Vagina (tissue), 2 donors: ENCODE data around the gene CSNK1D. TPM values are rescaled to one million over a fixed set of nuclear protein-coding genes. Genes with fewer than 3 reads are reported as not detected.

Experiments used
- DNase-seq, 2 donors: peaks; one replicate each; pipeline ENCODE4 v3.0.0-alpha.2; 2017; ENCODE audit errors: extremely low spot score in 2 of 2
- H3K27ac ChIP-seq: fragments of 200-600 bp; sonication (generic); one replicate; pipeline ENCODE4 v1.5.1; 2019
- H3K27me3 ChIP-seq: fragments of 200-600 bp; sonication (generic); one replicate; pipeline ENCODE4 v1.5.1; 2019
- H3K36me3 ChIP-seq, 2 donors: fragments of 200-600 bp; sonication (generic); one replicate each; pipeline ENCODE4 v1.5.1; 2017 to 2019
- H3K4me1 ChIP-seq: fragments of 200-600 bp; sonication (generic); one replicate; pipeline ENCODE4 v1.5.1; 2019
- H3K4me3 ChIP-seq, 2 donors: fragments of 200-600 bp; sonication (generic); 1 replicate in 1 of 2; 2 replicates in 1 of 2; pipeline ENCODE4 v1.5.1; 2016 to 2019
- H3K9me3 ChIP-seq: fragments of 200-600 bp; sonication (generic); one replicate; pipeline ENCODE4 v1.5.1; 2019
- CTCF ChIP-seq, 3 experiments: fragments of 450-650 bp in 2 of 3; fragments of 200-600 bp in 1 of 3; sonication (generic) in 1 of 3; IDR thresholded peaks; one replicate each; pipeline ENCODE4 v1.5.1; 2017 to 2019; ENCODE audit warnings: antibody characterized with exemption in 3 of 3, mild to moderate bottlenecking in 2 of 3, moderate library complexity in 2 of 3
- POLR2A ChIP-seq, 2 donors: fragments of 450-650 bp; IDR thresholded peaks; one replicate each; pipeline ENCODE4 v1.6.1; 2017; ENCODE audit warnings: antibody characterized with exemption in 2 of 2, mild to moderate bottlenecking in 2 of 2, moderate library complexity in 2 of 2
- POLR2AphosphoS5 ChIP-seq, 2 donors: sonication (generic); formaldehyde crosslinking; IDR thresholded peaks; one replicate each; pipeline ENCODE4 v1.9.0; 2017; ENCODE audit warnings: antibody characterized with exemption in 2 of 2, mild to moderate bottlenecking in 2 of 2, low read depth in 1 of 2; ENCODE audit not compliant: insufficient read depth in 1 of 2
- intact Hi-C: fragments of 100-400 bp; cut with DNase I; formaldehyde crosslinking; loops from one replicate; pipeline ENCODE4 v1.15.1; 2023
- total RNA-seq: library from RNA; depleted of rRNA; stranded (reverse); fragments of >200 nt; gene quantifications from one replicate; pipeline ENCODE4 v1.2.3, GENCODE V29; 2016

Gene CSNK1D
- total RNA-seq, 1 donor from 2014 or later: 67.8 TPM

GRCh38 chr17:82221341-82221902 is 52.1 kb downstream of the CSNK1D start:
- H3K27me3 ChIP-seq: no peaks in the 10 kb centered on the region
- H3K27ac ChIP-seq: no peak overlapping the region
- no peak for TF ChIP-seq POLR2AphosphoS5 (IDR thresholded peaks at IDR 0.05; ENCODE audit: insufficient read depth in 1 of 2, low read depth in 1 of 2)
- TF ChIP-seq CTCF (IDR thresholded peaks at IDR 0.05): no peak
- no peak for TF ChIP-seq POLR2A (IDR thresholded peaks at IDR 0.05)
- H3K4me3 ChIP-seq: no peak overlapping the region
- peaks cover 14% of the 10 kb centered on the region for H3K4me1 ChIP-seq
- intact Hi-C loops: no loop called here
- H3K9me3 ChIP-seq: no peaks in the 10 kb centered on the region
- no peak for DNase-seq
- no peaks in the 10 kb centered on the region for H3K36me3 ChIP-seq

DNA sequence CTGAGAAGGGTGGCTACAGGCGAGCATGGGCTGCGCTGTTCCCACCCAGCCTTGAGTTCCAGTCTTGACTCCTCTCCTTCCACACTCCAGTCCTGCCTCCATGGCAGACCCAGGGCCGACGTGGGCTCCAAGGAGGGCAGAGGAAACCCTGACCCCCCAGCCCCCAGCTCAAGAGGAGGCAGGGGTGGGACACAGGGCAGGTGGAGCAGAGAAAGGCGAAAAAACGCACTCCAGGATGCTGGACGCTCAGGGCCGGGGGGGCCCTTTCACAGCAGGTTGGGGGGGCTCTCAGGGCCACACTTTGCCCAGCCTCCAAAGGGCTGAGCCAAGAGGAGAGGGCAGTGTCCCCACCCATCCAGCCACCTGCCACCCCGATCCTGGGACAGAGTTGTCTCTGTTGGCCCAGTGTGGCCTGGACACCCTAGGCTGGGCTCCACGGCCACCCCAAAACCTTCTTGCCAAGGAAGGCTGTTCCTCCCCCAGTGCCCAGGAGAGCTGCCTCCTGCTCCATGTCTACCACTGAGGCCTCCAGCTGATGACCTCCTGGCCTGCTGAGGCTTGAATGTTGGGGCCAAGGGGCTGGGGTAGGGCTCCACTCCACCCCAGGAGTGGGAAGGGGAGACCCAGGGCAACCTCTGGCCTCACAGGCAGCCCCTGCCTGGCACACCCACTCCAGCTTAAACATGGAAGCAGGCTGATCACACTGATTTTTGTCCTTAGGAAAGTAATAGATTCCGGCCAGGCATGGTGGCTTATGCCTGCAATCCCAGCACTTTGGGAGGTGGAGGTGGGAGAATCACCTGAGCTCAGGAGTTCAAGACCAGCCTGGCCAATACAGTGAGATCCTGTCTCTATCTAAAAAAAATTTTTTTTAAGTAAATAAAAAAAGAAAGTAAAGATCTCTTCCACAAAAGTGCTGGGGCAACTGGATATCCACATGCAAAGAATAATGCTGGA is 53.5 kb downstream of the CSNK1D start:
- no peaks in the 10 kb centered on the region for H3K36me3 ChIP-seq
- H3K27ac ChIP-seq: no peak overlapping the region
- no peak for DNase-seq
- no peak overlapping the region for H3K4me3 ChIP-seq
- TF ChIP-seq CTCF (IDR thresholded peaks at IDR 0.05) (no peak), POLR2AphosphoS5 (IDR thresholded peaks at IDR 0.05; ENCODE audit: insufficient read depth in 1 of 2, low read depth in 1 of 2) (no peak), POLR2A (IDR thresholded peaks at IDR 0.05) (no peak)
- no peaks in the 10 kb centered on the region for H3K27me3 ChIP-seq
- intact Hi-C loops: no loop called here
- H3K4me1 ChIP-seq: peaks cover 28% of the 10 kb centered on the region
- no peaks in the 10 kb centered on the region for H3K9me3 ChIP-seq

DNA sequence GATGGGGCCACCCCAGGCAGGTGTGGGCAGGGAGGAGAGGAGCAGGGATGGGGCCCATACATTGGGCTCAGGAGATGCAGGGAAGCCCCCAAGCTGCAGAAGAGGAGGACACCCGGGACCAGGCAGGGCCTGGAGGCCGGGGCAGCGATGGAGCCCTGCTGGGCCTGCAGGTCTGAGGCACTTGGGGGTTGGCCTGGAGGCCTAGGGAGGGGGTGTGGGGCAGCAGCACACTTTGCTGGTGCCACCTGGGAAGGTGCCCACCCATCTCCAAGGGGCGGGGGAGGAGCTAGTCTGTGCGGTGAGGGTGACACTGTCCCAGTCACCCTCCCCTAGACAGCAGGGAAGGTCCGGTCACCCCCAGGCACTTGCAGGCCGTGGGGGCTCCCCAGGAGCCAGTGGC is 54.4 kb downstream of the CSNK1D start:
- TF ChIP-seq POLR2AphosphoS5 (IDR thresholded peaks at IDR 0.05; ENCODE audit: insufficient read depth in 1 of 2, low read depth in 1 of 2): no peak
- TF ChIP-seq POLR2A (IDR thresholded peaks at IDR 0.05): no peak
- no peak for TF ChIP-seq CTCF (IDR thresholded peaks at IDR 0.05)
- intact Hi-C loops: no loop called here

DNA sequence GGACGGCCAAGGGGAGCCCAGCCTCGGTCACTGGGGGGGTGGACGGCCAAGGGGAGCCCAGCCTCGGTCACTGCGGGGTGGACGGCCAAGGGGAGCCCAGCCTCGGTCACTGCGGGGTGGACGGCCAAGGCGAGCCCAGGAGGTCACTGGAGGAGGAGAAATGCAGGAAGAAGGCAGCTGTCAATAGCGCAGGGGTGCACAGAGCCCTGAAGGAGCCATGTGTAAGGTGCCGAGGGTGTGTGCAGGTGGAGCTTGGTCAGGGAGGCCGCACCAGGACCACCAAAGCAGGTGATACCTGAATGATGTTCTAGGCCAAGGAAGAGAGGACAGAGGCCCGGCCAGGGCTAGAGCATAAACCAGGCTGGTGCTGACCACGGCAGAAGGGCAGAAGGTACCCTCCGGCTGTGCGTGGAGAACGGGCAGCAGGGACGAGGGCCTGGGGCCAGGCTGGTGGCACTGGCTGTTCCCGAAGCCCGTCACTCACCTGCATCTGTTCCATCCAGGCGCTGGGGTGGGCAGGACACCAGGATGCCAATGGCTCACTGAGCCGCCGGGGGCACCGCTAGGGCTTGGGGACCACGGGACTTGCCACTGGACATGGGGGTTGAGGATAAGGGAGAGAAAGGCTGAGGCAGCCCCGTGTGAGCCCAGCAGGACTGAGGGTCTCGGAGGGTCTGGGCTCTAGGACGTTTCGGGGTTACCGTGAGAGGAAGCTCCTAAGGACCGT is 55.0 kb downstream of the CSNK1D start:
- H3K9me3 ChIP-seq: no peaks in the 10 kb centered on the region
- no peak overlapping the region for H3K27ac ChIP-seq
- intact Hi-C loops: no loop called here
- no peak for TF ChIP-seq CTCF (IDR thresholded peaks at IDR 0.05)
- no peak for TF ChIP-seq POLR2A (IDR thresholded peaks at IDR 0.05)
- TF ChIP-seq POLR2AphosphoS5 (IDR thresholded peaks at IDR 0.05; ENCODE audit: insufficient read depth in 1 of 2, low read depth in 1 of 2): no peak
- peaks cover 31% of the 10 kb centered on the region for H3K4me1 ChIP-seq
- H3K4me3 ChIP-seq: no peak overlapping the region
- H3K27me3 ChIP-seq: no peaks in the 10 kb centered on the region
- peak in 1 of 2 donors; percentile 84 for DNase-seq
- no peaks in the 10 kb centered on the region for H3K36me3 ChIP-seq

More for the DNA sequence above, 54.4 kb downstream of the CSNK1D start:
- peaks cover 28% of the 10 kb centered on the region for H3K4me1 ChIP-seq
- H3K27ac ChIP-seq: no peak overlapping the region
- H3K36me3 ChIP-seq: no peaks in the 10 kb centered on the region
- H3K4me3 ChIP-seq: no peak overlapping the region
- H3K27me3 ChIP-seq: no peaks in the 10 kb centered on the region
- H3K9me3 ChIP-seq: no peaks in the 10 kb centered on the region
- DNase-seq: peak in 1 of 2 donors; percentile 83
